Keratinocyte (primary cell): ENCODE data around the gene ANKRD6. TPM values are rescaled to one million over a fixed set of nuclear protein-coding genes. Genes with fewer than 3 reads are reported as not detected.

Experiments used
- DNase-seq: peaks from one replicate; pipeline ENCODE4 v3.0.0-alpha.2; 2011; ENCODE audit warnings: low read depth, missing footprints, low spot score
- FAIRE-seq: peaks from 2 replicates; lab custom pipeline; 2011; peaks lifted over from hg19 to GRCh38; lab: Jason Lieb, UNC
- H2AFZ ChIP-seq: 2 replicates; pipeline ENCODE4 v1.6.0; 2012; ENCODE audit warnings: low read length, control low read depth, inconsistent platforms; ENCODE audit not compliant: control insufficient read depth
- H3K27ac ChIP-seq: 2 replicates; pipeline ENCODE4 v1.5.1; 2011; ENCODE audit warnings: low read length; ENCODE audit not compliant: control insufficient read depth, insufficient read depth
- H3K27me3 ChIP-seq: 3 replicates; pipeline ENCODE4 v1.6.0; 2011; ENCODE audit warnings: low read length; ENCODE audit not compliant: control insufficient read depth, insufficient read depth; ENCODE audit errors: extremely low read depth
- H3K36me3 ChIP-seq, 2 experiments: 2 replicates in 1 of 2; 3 replicates in 1 of 2; pipeline ENCODE4 v1.5.1; 2011; ENCODE audit warnings: low read length in 2 of 2, mild to moderate bottlenecking in 1 of 2; ENCODE audit not compliant: control insufficient read depth in 2 of 2, insufficient read depth in 2 of 2; ENCODE audit errors: extremely low read depth in 1 of 2
- H3K4me1 ChIP-seq: 3 replicates; pipeline ENCODE4 v1.5.1; 2011; ENCODE audit warnings: low read length; ENCODE audit not compliant: control insufficient read depth, insufficient read depth; ENCODE audit errors: extremely low read depth
- H3K4me2 ChIP-seq: 3 replicates; pipeline ENCODE4 v1.6.0; 2011; ENCODE audit warnings: low read depth, low read length; ENCODE audit not compliant: control insufficient read depth, insufficient read depth; ENCODE audit errors: extremely low read depth
- H3K4me3 ChIP-seq, 3 experiments: fragments of 200-600 bp in 1 of 3; sonication (generic) in 1 of 3; 2 replicates in 2 of 3; 3 replicates in 1 of 3; pipeline ENCODE4 v1.5.1; 2011 to 2016; ENCODE audit warnings: low read length in 3 of 3, mild to moderate bottlenecking in 3 of 3, control low read depth in 2 of 3, inconsistent platforms in 1 of 3, low read depth in 1 of 3, mixed read lengths in 1 of 3, mixed run types in 1 of 3, moderate library complexity in 1 of 3; ENCODE audit not compliant: control insufficient read depth in 2 of 3, insufficient read depth in 2 of 3; ENCODE audit errors: extremely low read depth in 1 of 3
- H3K79me2 ChIP-seq: 2 replicates; pipeline ENCODE4 v1.6.0; 2012; ENCODE audit warnings: low read length; ENCODE audit not compliant: control insufficient read depth, insufficient read depth
- H3K9ac ChIP-seq: 3 replicates; pipeline ENCODE4 v1.6.0; 2011; ENCODE audit warnings: low read length; ENCODE audit not compliant: control insufficient read depth, insufficient read depth; ENCODE audit errors: extremely low read depth
- H3K9me1 ChIP-seq: 3 replicates; pipeline ENCODE4 v1.6.0; 2011; ENCODE audit warnings: low read length; ENCODE audit not compliant: control insufficient read depth, insufficient read depth; ENCODE audit errors: extremely low read depth
- H3K9me3 ChIP-seq: 2 replicates; pipeline ENCODE4 v1.5.1; 2012; ENCODE audit warnings: low read depth, low read length; ENCODE audit not compliant: control insufficient read depth
- H4K20me1 ChIP-seq: 3 replicates; pipeline ENCODE4 v1.6.0; 2011; ENCODE audit warnings: low read length; ENCODE audit not compliant: control insufficient read depth, insufficient read depth; ENCODE audit errors: extremely low read depth
- CTCF ChIP-seq, 3 experiments: IDR thresholded peaks in 1 of 3; conservative IDR thresholded peaks in 1 of 3; optimal IDR thresholded peaks in 1 of 3; 2 replicates in 2 of 3; 3 replicates in 1 of 3; pipeline versions ENCODE3 to v1.5.1; 2011; ENCODE audit warnings: low read length in 3 of 3, mild to moderate bottlenecking in 3 of 3, moderate library complexity in 2 of 3, control low read depth in 1 of 3, inconsistent platforms in 1 of 3; ENCODE audit not compliant: insufficient read depth in 2 of 3; ENCODE audit errors: extremely low read depth in 1 of 3
- EZH2 ChIP-seq: IDR thresholded peaks from one replicate; pipeline ENCODE4 v1.6.1; 2012; ENCODE audit warnings: inconsistent platforms, mild to moderate bottlenecking, low read length, moderate library complexity
- dilution Hi-C: fragments of 300-500 bp; cut with MboI; formaldehyde crosslinking; loops from one replicate; pipeline ENCODE4 v1.7.0; 2020; ENCODE audit warnings: low sequenced_read_pairs; ENCODE audit not compliant: extremely low pct_ligation_motif_present
- polyA plus RNA-seq, 5 experiments: library from polyadenylated mRNA; depleted of rRNA in 3 of 5; stranded (reverse) in 3 of 5; stranded (forward) in 1 of 5; unstranded in 1 of 5; fragments of >200 nt; gene quantifications; 1 replicate in 1 of 5; 2 replicates in 3 of 5; 3 replicates in 1 of 5; pipeline versions ENCODE4 v1.2.1 to v1.2.3, GENCODE V29; 2011 to 2012; ENCODE audit warnings: missing spikeins in 2 of 5, low read depth in 1 of 5, low replicate concordance in 1 of 5

The ANKRD6 gene
- polyA plus RNA-seq, 1 donor (not counting 4 experiments of a cell fraction or from before 2014, with no cell fraction given): 5.7 TPM

- FAIRE-seq (no peak), DNase-seq (no peak)
- H3K9me3 ChIP-seq: no peaks in the 10 kb centered on the region
- no peak overlapping the region for H3K4me3 ChIP-seq
- H3K79me2 ChIP-seq: no peaks in the 10 kb centered on the region
- peaks cover 14% of the 10 kb centered on the region for H3K27me3 ChIP-seq
- no peak overlapping the region for H3K27ac ChIP-seq
- H3K4me2 ChIP-seq: peak overlapping the region; percentile 52
- no peak overlapping the region for H3K9ac ChIP-seq
- no peak overlapping the region for H2AFZ ChIP-seq
- H3K36me3 ChIP-seq: no peaks in the 10 kb centered on the region
- TF ChIP-seq CTCF (optimal IDR thresholded peaks at IDR 0.05 in 1 of 3, IDR thresholded peaks at IDR 0.05 in 1 of 3, conservative IDR thresholded peaks at IDR 0.05 in 1 of 3; ENCODE audit: extremely low read depth in 1 of 3, insufficient read depth in 2 of 3, low read length in 3 of 3): no peak
- no peak for TF ChIP-seq EZH2
- H4K20me1 ChIP-seq: no peaks in the 10 kb centered on the region
- dilution Hi-C loops: loop anchor here (10.0 kb wide), 1 partner anchor 191 kb away; no protein-coding TSS in a partner anchor
- H3K9me1 ChIP-seq: no peaks in the 10 kb centered on the region
- H3K4me1 ChIP-seq: peaks cover 5% of the 10 kb centered on the region
Measured at GRCh38 chr6:89434150-89434499, 1.2 kb downstream of the ANKRD6 start.

- no peaks in the 10 kb centered on the region for H3K9me3 ChIP-seq
- H3K4me2 ChIP-seq: peak overlapping the region; percentile 30
- no peaks in the 10 kb centered on the region for H3K79me2 ChIP-seq
- H3K9me1 ChIP-seq: no peaks in the 10 kb centered on the region
- H3K27me3 ChIP-seq: peaks cover 14% of the 10 kb centered on the region
- peak overlapping the region; percentile 27 for H2AFZ ChIP-seq
- FAIRE-seq (no peak), DNase-seq (no peak)
- H3K4me3 ChIP-seq: no peak overlapping the region
- peaks cover 5% of the 10 kb centered on the region for H3K4me1 ChIP-seq
- no peak overlapping the region for H3K27ac ChIP-seq
- H3K36me3 ChIP-seq: no peaks in the 10 kb centered on the region
- TF ChIP-seq EZH2: no peak
- TF ChIP-seq CTCF (optimal IDR thresholded peaks at IDR 0.05 in 1 of 3, IDR thresholded peaks at IDR 0.05 in 1 of 3, conservative IDR thresholded peaks at IDR 0.05 in 1 of 3; ENCODE audit: extremely low read depth in 1 of 3, insufficient read depth in 2 of 3, low read length in 3 of 3): no peak
- H4K20me1 ChIP-seq: no peaks in the 10 kb centered on the region
- dilution Hi-C loops: loop anchor here (10.0 kb wide), 1 partner anchor 190 kb away; no protein-coding TSS in a partner anchor
- H3K9ac ChIP-seq: no peak overlapping the region
Measured at GRCh38 chr6:89434954-89435353, 2.0 kb downstream of the ANKRD6 start.
